Tibial nerve (tissue), 4 donors: ENCODE results near the gene CD68. TPM values are rescaled to one million over a fixed set of nuclear protein-coding genes. Genes with fewer than 3 reads are reported as not detected.
A peak's percentile ranks its signal among the peaks of the same experiment; 100 is the strongest.

Experiments
- DNase-seq, 2 donors: peaks; one replicate each; pipeline ENCODE4 v3.0.0-alpha.2; 2019; ENCODE audit warnings: low spot score in 2 of 2
- H3K27ac ChIP-seq, 4 donors: fragments of 200-600 bp; sonication (generic) in 3 of 4; one replicate each; pipeline ENCODE4 v1.5.1; 2017 to 2019; ENCODE audit warnings: mild to moderate bottlenecking in 1 of 4
- H3K27me3 ChIP-seq, 2 donors: fragments of 200-600 bp; sonication (generic) in 1 of 2; one replicate each; pipeline versions ENCODE4 v1.5.1 to v1.6.0; 2017 to 2019
- H3K36me3 ChIP-seq, 3 donors: fragments of 200-600 bp; sonication (generic); one replicate each; pipeline ENCODE4 v1.5.1; 2018 to 2019
- H3K4me1 ChIP-seq, 4 donors: fragments of 200-600 bp; sonication (generic) in 3 of 4; one replicate each; pipeline ENCODE4 v1.5.1; 2017 to 2019
- H3K4me3 ChIP-seq, 4 donors: fragments of 200-600 bp; sonication (generic) in 3 of 4; one replicate each; pipeline ENCODE4 v1.5.1; 2017 to 2019; ENCODE audit warnings: mild to moderate bottlenecking in 1 of 4, moderate library complexity in 1 of 4
- H3K9me3 ChIP-seq, 4 donors: fragments of 200-600 bp; sonication (generic) in 3 of 4; one replicate each; pipeline ENCODE4 v1.5.1; 2017 to 2019
- EP300 ChIP-seq, 2 donors: sonication (generic); formaldehyde crosslinking; IDR thresholded peaks; one replicate each; pipeline ENCODE4 v1.6.1; 2017; ENCODE audit warnings: antibody characterized with exemption in 2 of 2, mild to moderate bottlenecking in 1 of 2
- POLR2A ChIP-seq, 2 donors: fragments of 450-650 bp; IDR thresholded peaks; one replicate each; pipeline ENCODE4 v1.6.1; 2017; ENCODE audit warnings: antibody characterized with exemption in 2 of 2, mild to moderate bottlenecking in 2 of 2, moderate library complexity in 2 of 2
- WGBS, 2 donors: methylation state at CpG; one replicate each; pipeline ENCODE4 v1.1.5; 2018; 5-methylcytosine and 5-hydroxymethylcytosine counted together
- total RNA-seq, 4 donors: library from RNA; depleted of rRNA; stranded (reverse); fragments of >200 nt; gene quantifications; one replicate each; pipeline ENCODE4 v1.1.0, GENCODE V29; 2016
- TF ChIP-seq, protein P1 (sequence below), 5 experiments: fragments of 200-600 bp in 3 of 5; fragments of 450-650 bp in 2 of 5; sonication (generic) in 3 of 5; IDR thresholded peaks; one replicate each; pipeline ENCODE4 v1.5.1; 2016 to 2019; ENCODE audit warnings: antibody characterized with exemption in 5 of 5, mild to moderate bottlenecking in 3 of 5, moderate library complexity in 2 of 5

Gene CD68
- total RNA-seq, 4 donors from 2014 or later: 19.3 to 65.7 (median 34.2) TPM

DNA sequence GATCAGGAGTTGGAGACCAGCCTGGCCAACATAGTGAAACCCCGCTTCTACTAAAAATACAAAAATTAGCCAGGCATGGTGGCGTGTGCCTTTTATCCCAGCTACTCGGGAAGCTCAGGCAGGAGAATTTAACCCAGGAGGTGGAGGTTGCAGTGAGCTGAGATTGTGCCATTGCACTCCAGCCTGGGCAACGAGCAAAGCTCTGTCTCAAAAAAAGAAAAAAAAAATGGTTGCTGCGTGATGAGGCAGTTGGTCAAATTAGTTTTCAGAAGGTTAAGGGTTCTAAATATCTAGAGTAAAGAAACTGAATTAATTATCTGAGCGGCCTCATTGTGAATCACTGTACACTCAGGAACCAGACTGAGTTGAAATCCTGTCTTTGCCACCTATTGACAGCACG, 3.5 kb upstream of the CD68 start:
- peaks cover 0 to 81% (median 45%) of the 10 kb centered on the region in 4 donors for H3K4me1 ChIP-seq
- TF ChIP-seq POLR2A (IDR thresholded peaks at IDR 0.05) (no peak), EP300 (IDR thresholded peaks at IDR 0.05) (no peak)
- TF ChIP-seq, protein P1, sequence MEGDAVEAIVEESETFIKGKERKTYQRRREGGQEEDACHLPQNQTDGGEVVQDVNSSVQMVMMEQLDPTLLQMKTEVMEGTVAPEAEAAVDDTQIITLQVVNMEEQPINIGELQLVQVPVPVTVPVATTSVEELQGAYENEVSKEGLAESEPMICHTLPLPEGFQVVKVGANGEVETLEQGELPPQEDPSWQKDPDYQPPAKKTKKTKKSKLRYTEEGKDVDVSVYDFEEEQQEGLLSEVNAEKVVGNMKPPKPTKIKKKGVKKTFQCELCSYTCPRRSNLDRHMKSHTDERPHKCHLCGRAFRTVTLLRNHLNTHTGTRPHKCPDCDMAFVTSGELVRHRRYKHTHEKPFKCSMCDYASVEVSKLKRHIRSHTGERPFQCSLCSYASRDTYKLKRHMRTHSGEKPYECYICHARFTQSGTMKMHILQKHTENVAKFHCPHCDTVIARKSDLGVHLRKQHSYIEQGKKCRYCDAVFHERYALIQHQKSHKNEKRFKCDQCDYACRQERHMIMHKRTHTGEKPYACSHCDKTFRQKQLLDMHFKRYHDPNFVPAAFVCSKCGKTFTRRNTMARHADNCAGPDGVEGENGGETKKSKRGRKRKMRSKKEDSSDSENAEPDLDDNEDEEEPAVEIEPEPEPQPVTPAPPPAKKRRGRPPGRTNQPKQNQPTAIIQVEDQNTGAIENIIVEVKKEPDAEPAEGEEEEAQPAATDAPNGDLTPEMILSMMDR (IDR thresholded peaks at IDR 0.05): no peak
- no peak overlapping the region for H3K4me3 ChIP-seq
- H3K27ac ChIP-seq: peak overlapping the region in 2 of 4 donors; percentile 48 to 55
- H3K9me3 ChIP-seq: no peaks in the 10 kb centered on the region
- WGBS, 2 donors: 67 to 70% methylated on average over 7 of the region's 7 CpGs
- peaks cover 4 to 72% (median 27%) of the 10 kb centered on the region in 3 donors for H3K36me3 ChIP-seq
- DNase-seq: no peak
- no peaks in the 10 kb centered on the region for H3K27me3 ChIP-seq

DNA sequence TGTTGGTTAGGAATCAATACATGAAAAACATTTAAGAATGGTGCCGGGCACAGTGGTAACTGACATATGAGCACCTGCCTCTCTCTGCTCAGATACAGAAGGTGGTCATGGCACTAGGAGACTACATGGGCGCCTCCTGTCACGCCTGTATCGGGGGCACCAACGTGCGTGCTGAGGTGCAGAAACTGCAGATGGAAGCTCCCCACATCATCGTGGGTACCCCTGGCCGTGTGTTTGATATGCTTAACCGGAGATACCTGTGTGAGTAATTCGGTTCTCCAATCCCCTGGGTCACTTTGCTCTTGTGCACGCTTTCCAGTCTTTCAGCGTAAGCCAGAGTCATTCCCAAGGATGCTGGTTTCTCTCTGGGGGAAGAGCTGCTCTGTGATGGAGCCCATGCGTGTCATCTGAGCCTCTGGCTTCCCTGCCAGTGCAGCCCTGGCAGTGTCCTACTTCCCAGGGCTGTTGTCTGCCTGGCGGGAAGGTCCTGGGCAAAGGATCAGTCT, 3.0 kb upstream of the CD68 start:
- H3K36me3 ChIP-seq: peaks cover 4 to 73% (median 27%) of the 10 kb centered on the region in 3 donors
- TF ChIP-seq EP300 (IDR thresholded peaks at IDR 0.05): no peak
- TF ChIP-seq POLR2A (IDR thresholded peaks at IDR 0.05): no peak
- TF ChIP-seq, protein P1 (IDR thresholded peaks at IDR 0.05): no peak
- peaks cover 0 to 81% (median 48%) of the 10 kb centered on the region in 4 donors for H3K4me1 ChIP-seq
- H3K9me3 ChIP-seq: no peaks in the 10 kb centered on the region
- DNase-seq: no peak
- no peak overlapping the region for H3K4me3 ChIP-seq
- no peak overlapping the region for H3K27ac ChIP-seq
- H3K27me3 ChIP-seq: no peaks in the 10 kb centered on the region
- WGBS, 2 donors: 80% methylated on average over 14 of the region's 14 CpGs

DNA sequence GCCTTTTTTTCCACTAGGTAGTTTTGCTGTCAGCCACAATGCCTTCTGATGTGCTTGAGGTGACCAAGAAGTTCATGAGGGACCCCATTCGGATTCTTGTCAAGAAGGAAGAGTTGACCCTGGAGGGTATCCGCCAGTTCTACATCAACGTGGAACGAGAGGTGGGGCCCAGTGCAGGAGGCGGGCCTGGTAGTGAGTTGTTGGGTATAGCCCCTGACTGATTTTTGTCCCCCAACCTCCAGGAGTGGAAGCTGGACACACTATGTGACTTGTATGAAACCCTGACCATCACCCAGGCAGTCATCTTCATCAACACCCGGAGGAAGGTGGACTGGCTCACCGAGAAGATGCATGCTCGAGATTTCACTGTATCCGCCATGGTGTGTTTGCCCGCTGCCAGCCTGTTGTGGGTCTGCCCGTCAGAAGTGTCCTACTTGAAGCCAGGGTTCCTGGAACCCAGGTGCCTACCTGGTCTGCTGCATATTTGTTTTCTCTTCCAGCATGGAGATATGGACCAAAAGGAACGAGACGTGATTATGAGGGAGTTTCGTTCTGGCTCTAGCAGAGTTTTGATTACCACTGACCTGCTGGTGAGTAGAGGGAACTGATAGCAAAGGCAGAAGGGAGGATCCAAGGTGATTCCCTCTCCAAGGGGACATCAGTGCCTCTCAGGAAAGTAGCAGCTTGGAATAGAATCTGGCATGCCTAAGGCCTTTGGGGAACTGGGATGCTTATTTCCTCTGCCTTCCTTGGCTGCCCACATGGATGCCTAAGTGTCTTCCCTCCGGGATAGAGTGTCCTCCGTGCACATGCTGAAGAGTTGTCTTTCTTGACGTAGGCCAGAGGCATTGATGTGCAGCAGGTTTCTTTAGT, 1.9 kb upstream of the CD68 start:
- WGBS, 2 donors: 74 to 82% methylated on average over 17 of the region's 17 CpGs
- Histone ChIP-seq H3K4me1 (peaks cover 0 to 85% (median 56%) of the 10 kb centered on the region in 4 donors), H3K9me3 (no peaks in the 10 kb centered on the region), H3K27me3 (no peaks in the 10 kb centered on the region), H3K36me3 (peaks cover 4 to 74% (median 27%) of the 10 kb centered on the region in 3 donors), H3K27ac (peak overlapping the region in 2 of 4 donors; percentile 97), H3K4me3 (no peak overlapping the region)
- TF ChIP-seq, protein P1 (IDR thresholded peaks at IDR 0.05): no peak
- TF ChIP-seq EP300 (IDR thresholded peaks at IDR 0.05): no peak
- TF ChIP-seq POLR2A (IDR thresholded peaks at IDR 0.05): no peak
- no peak for DNase-seq

DNA sequence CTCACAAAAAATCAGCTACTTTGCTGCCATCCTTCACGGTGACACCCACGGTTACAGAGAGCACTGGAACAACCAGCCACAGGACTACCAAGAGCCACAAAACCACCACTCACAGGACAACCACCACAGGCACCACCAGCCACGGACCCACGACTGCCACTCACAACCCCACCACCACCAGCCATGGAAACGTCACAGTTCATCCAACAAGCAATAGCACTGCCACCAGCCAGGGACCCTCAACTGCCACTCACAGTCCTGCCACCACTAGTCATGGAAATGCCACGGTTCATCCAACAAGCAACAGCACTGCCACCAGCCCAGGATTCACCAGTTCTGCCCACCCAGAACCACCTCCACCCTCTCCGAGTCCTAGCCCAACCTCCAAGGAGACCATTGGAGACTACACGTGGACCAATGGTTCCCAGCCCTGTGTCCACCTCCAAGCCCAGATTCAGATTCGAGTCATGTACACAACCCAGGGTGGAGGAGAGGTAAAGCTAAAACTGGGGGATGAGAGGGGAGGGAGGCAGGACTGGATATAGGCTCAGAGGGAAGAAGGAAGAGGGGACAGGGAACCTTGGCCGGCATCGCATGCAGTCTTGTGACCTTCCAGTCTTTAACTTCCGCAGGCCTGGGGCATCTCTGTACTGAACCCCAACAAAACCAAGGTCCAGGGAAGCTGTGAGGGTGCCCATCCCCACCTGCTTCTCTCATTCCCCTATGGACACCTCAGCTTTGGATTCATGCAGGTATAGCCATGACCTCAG, 581 bp downstream of the CD68 start:
- H3K9me3 ChIP-seq: no peaks in the 10 kb centered on the region
- peaks cover 0 to 90% (median 60%) of the 10 kb centered on the region in 4 donors for H3K4me1 ChIP-seq
- peaks cover 4 to 62% (median 27%) of the 10 kb centered on the region in 3 donors for H3K36me3 ChIP-seq
- peak overlapping the region; percentile 46 to 97 (median 96) for H3K27ac ChIP-seq
- DNase-seq: peak in 1 of 2 donors; percentile 22
- peak overlapping the region; percentile 11 to 59 (median 26) for H3K4me3 ChIP-seq
- 68 to 70% methylated on average over 12 of the region's 12 CpGs for WGBS, 2 donors
- H3K27me3 ChIP-seq: no peaks in the 10 kb centered on the region
- TF ChIP-seq EP300 (IDR thresholded peaks at IDR 0.05) (no peak), POLR2A (IDR thresholded peaks at IDR 0.05) (no peak)
- TF ChIP-seq, protein P1 (IDR thresholded peaks at IDR 0.05): no peak
